ENCODE results near the gene UBE2E1.
"Not testable (repeated sequence)": the region's sequence is repeated elsewhere in the genome, so short reads cannot be mapped to it uniquely, and the experiment has no call there.

The UBE2E1 gene

GRCh38 chr3:23877329-23877980, 71.7 kb downstream of the UBE2E1 start:
- Histone ChIP-seq H3K27me3 (no peaks in the 10 kb centered on the region), H3K27ac (peak overlapping the region; percentile 8), H3K36me3 (peaks cover under 1% of the 10 kb centered on the region), H3K9me3 (no peaks in the 10 kb centered on the region), H3K4me1 (ENCODE audit: control insufficient read depth in 1 of 2, insufficient read depth in 1 of 2, low read depth in 1 of 2, low read length in 1 of 2) (peaks cover 36 to 51% of the 10 kb centered on the region in 2 experiments), H3K4me3 (ENCODE audit: low read depth in 1 of 2, low read length in 1 of 2) (no peak overlapping the region)
- no peak for TF ChIP-seq CTCF (IDR thresholded peaks at IDR 0.05)

GRCh38 chr3:23879485-23879884, 73.7 kb downstream of the UBE2E1 start:
- no peak for TF ChIP-seq CTCF (IDR thresholded peaks at IDR 0.05)
- H3K9me3 ChIP-seq = no peaks in the 10 kb centered on the region
- H3K27me3 ChIP-seq = no peaks in the 10 kb centered on the region
- peaks cover 36 to 55% of the 10 kb centered on the region in 2 experiments for H3K4me1 ChIP-seq (ENCODE audit: control insufficient read depth in 1 of 2, insufficient read depth in 1 of 2, low read depth in 1 of 2, low read length in 1 of 2)
- no peak overlapping the region for H3K4me3 ChIP-seq (ENCODE audit: low read depth in 1 of 2, low read length in 1 of 2)
- H3K27ac ChIP-seq = no peak overlapping the region
- H3K36me3 ChIP-seq = peaks cover 4% of the 10 kb centered on the region

- Histone ChIP-seq H3K36me3 (peaks cover 4% of the 10 kb centered on the region), H3K27ac (no peak overlapping the region), H3K27me3 (no peaks in the 10 kb centered on the region), H3K4me1 (ENCODE audit: control insufficient read depth in 1 of 2, insufficient read depth in 1 of 2, low read depth in 1 of 2, low read length in 1 of 2) (peaks cover 44 to 69% of the 10 kb centered on the region in 2 experiments), H3K4me3 (ENCODE audit: low read depth in 1 of 2, low read length in 1 of 2) (no peak overlapping the region), H3K9me3 (no peaks in the 10 kb centered on the region)
- TF ChIP-seq CTCF (IDR thresholded peaks at IDR 0.05) = no peak
Observed at GRCh38 chr3:23880703-23881339, 75.1 kb downstream of the UBE2E1 start.

- H3K4me3 ChIP-seq (ENCODE audit: low read depth in 1 of 2, low read length in 1 of 2); H3K36me3 ChIP-seq; H3K9me3 ChIP-seq; H3K27ac ChIP-seq; H3K27me3 ChIP-seq: not testable (repeated sequence)
- H3K4me1 ChIP-seq (ENCODE audit: control insufficient read depth in 1 of 2, insufficient read depth in 1 of 2, low read depth in 1 of 2, low read length in 1 of 2) = peaks cover 39 to 63% of the 10 kb centered on the region in 2 experiments
Observed at GRCh38 chr3:23881993-23882392, 76.2 kb downstream of the UBE2E1 start.

GRCh38 chr3:23882487-23882918, 76.7 kb downstream of the UBE2E1 start:
- TF ChIP-seq CTCF (IDR thresholded peaks at IDR 0.05) = no peak
- peaks cover 34 to 58% of the 10 kb centered on the region in 2 experiments for H3K4me1 ChIP-seq (ENCODE audit: control insufficient read depth in 1 of 2, insufficient read depth in 1 of 2, low read depth in 1 of 2, low read length in 1 of 2)
- peaks cover 4% of the 10 kb centered on the region for H3K36me3 ChIP-seq
- H3K27me3 ChIP-seq = no peaks in the 10 kb centered on the region
- no peak overlapping the region for H3K27ac ChIP-seq
- no peak overlapping the region for H3K4me3 ChIP-seq (ENCODE audit: low read depth in 1 of 2, low read length in 1 of 2)
- no peaks in the 10 kb centered on the region for H3K9me3 ChIP-seq

- peak overlapping the region; percentile 32 for H3K27ac ChIP-seq
Observed at GRCh38 chr3:23884481-23884880, 78.7 kb downstream of the UBE2E1 start.

More at GRCh38 chr3:23884481-23884880, 78.7 kb downstream of the UBE2E1 start:
- no peaks in the 10 kb centered on the region for H3K9me3 ChIP-seq
- H3K27me3 ChIP-seq = no peaks in the 10 kb centered on the region
- peaks cover 26 to 51% of the 10 kb centered on the region in 2 experiments for H3K4me1 ChIP-seq (ENCODE audit: control insufficient read depth in 1 of 2, insufficient read depth in 1 of 2, low read depth in 1 of 2, low read length in 1 of 2)
- no peak for TF ChIP-seq CTCF (IDR thresholded peaks at IDR 0.05)
- peaks cover 4% of the 10 kb centered on the region for H3K36me3 ChIP-seq
- H3K4me3 ChIP-seq (ENCODE audit: low read depth in 1 of 2, low read length in 1 of 2) = no peak overlapping the region
